Suprapubic skin (tissue), 3 donors: Measurements from ENCODE around the gene CCNE1.

Experiments
- EP300 ChIP-seq: sonication (generic); formaldehyde crosslinking; IDR thresholded peaks from one replicate; pipeline ENCODE4 v1.6.1; 2017; ENCODE audit warnings: antibody characterized with exemption
- POLR2A ChIP-seq, 2 donors: fragments of 450-650 bp; IDR thresholded peaks; one replicate each; pipeline ENCODE4 v1.6.1; 2017; ENCODE audit warnings: antibody characterized with exemption in 2 of 2, mild to moderate bottlenecking in 2 of 2, moderate library complexity in 2 of 2
- TF ChIP-seq, protein P1 (sequence below), 2 donors: fragments of 200-600 bp in 1 of 2; fragments of 450-650 bp in 1 of 2; sonication (generic) in 1 of 2; IDR thresholded peaks; one replicate each; pipeline ENCODE4 v1.5.1; 2016 to 2019; ENCODE audit warnings: antibody characterized with exemption in 2 of 2, mild to moderate bottlenecking in 1 of 2, moderate library complexity in 1 of 2

- TF ChIP-seq POLR2A (IDR thresholded peaks at IDR 0.05): no peak
- TF ChIP-seq, protein P1, sequence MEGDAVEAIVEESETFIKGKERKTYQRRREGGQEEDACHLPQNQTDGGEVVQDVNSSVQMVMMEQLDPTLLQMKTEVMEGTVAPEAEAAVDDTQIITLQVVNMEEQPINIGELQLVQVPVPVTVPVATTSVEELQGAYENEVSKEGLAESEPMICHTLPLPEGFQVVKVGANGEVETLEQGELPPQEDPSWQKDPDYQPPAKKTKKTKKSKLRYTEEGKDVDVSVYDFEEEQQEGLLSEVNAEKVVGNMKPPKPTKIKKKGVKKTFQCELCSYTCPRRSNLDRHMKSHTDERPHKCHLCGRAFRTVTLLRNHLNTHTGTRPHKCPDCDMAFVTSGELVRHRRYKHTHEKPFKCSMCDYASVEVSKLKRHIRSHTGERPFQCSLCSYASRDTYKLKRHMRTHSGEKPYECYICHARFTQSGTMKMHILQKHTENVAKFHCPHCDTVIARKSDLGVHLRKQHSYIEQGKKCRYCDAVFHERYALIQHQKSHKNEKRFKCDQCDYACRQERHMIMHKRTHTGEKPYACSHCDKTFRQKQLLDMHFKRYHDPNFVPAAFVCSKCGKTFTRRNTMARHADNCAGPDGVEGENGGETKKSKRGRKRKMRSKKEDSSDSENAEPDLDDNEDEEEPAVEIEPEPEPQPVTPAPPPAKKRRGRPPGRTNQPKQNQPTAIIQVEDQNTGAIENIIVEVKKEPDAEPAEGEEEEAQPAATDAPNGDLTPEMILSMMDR (IDR thresholded peaks at IDR 0.05): no peak
- no peak for TF ChIP-seq EP300
Observed at GRCh38 chr19:29823581-29824330, 12.0 kb downstream of the CCNE1 start.
